GM19025 (cell line): ENCODE results near the gene DNAJB5.
A peak's percentile ranks its signal among the peaks of the same experiment; 100 is the strongest.
"Not testable (repeated sequence)": the region's sequence is repeated elsewhere in the genome, so short reads cannot be mapped to it uniquely, and the experiment has no call there.

Experiments used
- ATAC-seq: cut with Tn5 transposase; IDR thresholded peaks from one replicate; pipeline ENCODE4 v1.9.1; 2021; ENCODE audit warnings: mild to moderate bottlenecking, low read depth, moderate library complexity; ENCODE audit not compliant: unreplicated experiment

Gene DNAJB5

GRCh38 chr9:34989003-34989945 lies at the start of gene DNAJB5:
Gene DNAJB5, plus strand, starts transcription at chr9:34989745. Its CDS starts 886 bp downstream, at chr9:34990631.
- peak; percentile 84 for ATAC-seq

GRCh38 chr9:34939989-34940388 lies 49.6 kb upstream of the DNAJB5 start:
- ATAC-seq = not testable (repeated sequence)

GRCh38 chr9:34948451-34948850 lies 41.1 kb upstream of the DNAJB5 start:
- ATAC-seq = no peak

GRCh38 chr9:34954225-34954624 lies 35.3 kb upstream of the DNAJB5 start:
- ATAC-seq = no peak

GRCh38 chr9:34956066-34956465 lies 33.5 kb upstream of the DNAJB5 start:
- not testable (repeated sequence) for ATAC-seq

DNA sequence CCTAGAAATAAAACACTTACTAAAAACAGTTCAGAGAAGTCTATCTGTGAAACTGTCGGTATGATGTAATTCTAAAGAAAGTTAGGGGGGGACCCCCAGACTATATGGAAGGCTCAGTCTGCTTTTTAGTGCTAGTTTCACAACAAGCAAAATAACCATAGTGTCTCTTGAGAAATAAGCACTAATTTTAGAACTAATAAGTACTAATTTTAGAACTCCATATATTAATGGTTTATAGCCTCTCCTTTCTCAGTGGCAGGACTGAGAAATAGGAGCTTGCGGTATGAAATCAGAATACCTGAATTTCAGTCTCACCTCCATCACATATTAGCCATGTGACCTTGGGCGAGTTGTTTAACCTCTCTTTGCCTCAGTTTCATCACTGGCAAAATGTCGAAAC lies 32.9 kb upstream of the DNAJB5 start:
- ATAC-seq = no peak

- ATAC-seq = no peak
Observed at GRCh38 chr9:34957492-34958410, 31.8 kb upstream of the DNAJB5 start, which contains the start of gene PHF24. Gene PHF24, plus strand, starts transcription at chr9:34958285. Its CDS starts 13,014 bp downstream, at chr9:34971299.

GRCh38 chr9:34958411-34958982 lies 31.0 kb upstream of the DNAJB5 start:
- no peak for ATAC-seq

DNA sequence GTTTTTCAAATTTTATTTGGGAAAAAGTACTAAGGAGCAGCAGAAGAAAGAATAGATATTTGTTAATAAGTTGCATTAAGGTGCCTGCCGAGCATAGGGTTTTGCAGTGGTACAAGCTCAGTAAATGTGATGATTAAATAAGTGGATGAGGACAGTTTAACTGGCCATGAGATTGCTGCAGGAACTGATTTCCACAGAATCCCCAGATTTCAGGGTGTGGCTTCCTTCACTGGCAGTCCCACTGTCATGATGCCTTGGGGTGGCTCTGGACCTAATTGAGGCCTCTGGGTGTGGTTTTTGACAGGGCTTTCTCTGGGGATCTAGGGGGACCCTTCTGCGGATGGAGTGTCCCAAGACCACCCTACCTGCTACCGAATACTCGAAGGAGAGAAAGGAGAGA lies 30.1 kb upstream of the DNAJB5 start:
- ATAC-seq = no peak

DNA sequence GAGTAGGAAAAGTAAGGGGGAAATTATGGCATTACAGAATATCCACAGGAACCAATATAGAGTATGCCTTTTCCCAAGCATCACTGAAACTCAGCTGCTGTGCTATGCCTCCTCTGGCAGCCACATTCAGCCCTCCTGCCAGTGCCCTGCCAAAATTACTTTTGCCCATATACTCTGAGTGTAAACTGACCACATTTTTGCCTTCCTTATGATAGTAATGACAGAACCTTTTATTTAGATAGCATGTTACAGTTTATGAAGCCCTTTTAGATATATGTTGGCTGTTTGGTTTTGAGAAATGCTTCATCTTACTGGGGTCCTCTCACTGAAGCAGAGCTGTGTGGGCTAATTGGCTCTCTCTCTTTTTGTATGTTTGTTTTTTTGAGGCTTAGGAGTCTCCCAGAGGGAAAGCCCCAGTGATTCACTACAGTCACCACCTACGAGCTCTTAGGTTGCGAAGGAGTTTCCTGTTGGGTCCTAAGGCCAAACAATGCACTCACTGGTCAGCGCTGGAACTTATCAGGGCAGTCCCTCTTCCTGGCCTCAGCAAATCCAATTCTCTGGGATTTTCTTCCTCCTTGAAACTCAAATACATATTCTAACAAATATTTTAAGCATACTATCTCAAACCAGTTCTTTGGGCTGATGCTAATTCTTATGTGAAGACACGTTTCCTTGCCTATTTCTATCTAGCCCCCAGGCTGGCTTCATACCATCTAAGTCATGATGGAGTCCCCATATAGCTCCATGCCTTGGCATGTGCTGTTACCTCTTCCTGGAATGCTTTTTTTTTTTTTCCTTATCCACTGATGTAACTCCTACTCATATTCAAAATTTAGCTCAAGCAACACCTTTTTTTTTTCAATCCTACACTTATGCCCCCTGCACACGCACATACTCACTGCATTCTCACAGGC lies 27.7 kb upstream of the DNAJB5 start:
- no peak for ATAC-seq

GRCh38 chr9:34962546-34962945 lies 27.0 kb upstream of the DNAJB5 start:
- no peak for ATAC-seq

- ATAC-seq = no peak
Observed at GRCh38 chr9:34963552-34963951, 26.0 kb upstream of the DNAJB5 start.

GRCh38 chr9:34964458-34964857 lies 25.1 kb upstream of the DNAJB5 start:
- ATAC-seq = no peak

GRCh38 chr9:34971146-34971811 lies 18.3 kb upstream of the DNAJB5 start:
- no peak for ATAC-seq

GRCh38 chr9:34974664-34975063 lies 14.9 kb upstream of the DNAJB5 start:
- no peak for ATAC-seq

GRCh38 chr9:34976441-34976840 lies 13.1 kb upstream of the DNAJB5 start:
- no peak for ATAC-seq

DNA sequence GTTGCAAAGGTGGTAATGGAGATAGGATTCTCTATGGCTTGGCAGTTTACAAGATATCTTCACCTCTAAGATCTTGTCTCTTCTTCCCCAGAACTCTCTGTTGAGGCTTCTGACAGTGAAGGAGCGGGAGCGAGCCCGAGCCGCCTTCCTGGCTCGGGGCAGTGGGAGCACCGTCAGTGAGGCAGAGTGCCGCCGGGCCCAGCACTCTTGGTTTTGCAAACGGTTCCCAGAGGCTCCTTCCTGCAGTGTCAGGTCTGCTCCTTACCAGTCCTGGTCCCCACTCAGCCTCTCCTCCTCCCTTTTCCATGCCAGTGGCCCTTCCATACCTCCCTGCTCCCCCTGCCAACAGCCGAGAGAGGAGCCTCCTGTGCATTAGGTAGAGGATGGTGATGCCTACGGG lies 12.6 kb upstream of the DNAJB5 start:
- no peak for ATAC-seq

DNA sequence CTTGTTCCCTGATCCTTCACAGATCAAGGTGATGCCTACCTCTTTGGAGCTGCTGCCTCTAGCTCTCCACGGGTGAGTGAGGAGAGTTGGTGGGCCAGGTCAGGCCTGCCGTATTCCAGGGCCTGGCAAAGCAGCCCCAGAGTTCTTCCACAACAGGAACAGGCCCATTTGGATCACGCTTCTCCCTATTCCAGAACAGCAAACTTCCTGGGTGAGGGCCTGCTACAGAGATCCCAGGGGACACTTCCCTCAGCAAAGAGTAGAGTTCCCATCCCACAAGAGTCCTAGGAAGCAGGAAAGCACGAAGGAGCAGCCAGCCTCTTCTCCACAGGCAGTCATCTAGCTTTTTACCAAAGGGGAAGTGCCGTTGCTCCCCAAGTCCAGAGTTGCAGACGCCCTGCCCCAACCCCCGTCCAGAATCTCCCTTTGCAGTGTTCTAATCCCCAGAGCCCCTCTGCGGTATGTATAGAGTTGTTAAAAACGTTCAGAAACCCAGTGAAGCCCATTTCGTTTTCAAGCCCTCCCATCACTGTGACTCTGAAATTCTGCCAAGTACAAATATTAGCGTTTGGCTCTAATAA lies 9.3 kb upstream of the DNAJB5 start:
- ATAC-seq = no peak

- no peak for ATAC-seq
Observed at GRCh38 chr9:34982361-34982760, 7.2 kb upstream of the DNAJB5 start.
